ENCODE data around the gene ZNF837. TPM values are rescaled to one million over a fixed set of nuclear protein-coding genes. Genes with fewer than 3 reads are reported as not detected.

The ZNF837 gene
- total RNA-seq (1 to 10 TPM in 1 of 2 experiments, under 1 TPM in 1; 0.71 to 1.0 TPM), total RNA-seq (0.31 to 9.0 (median 2.7) reads per million in 172 experiments)
- polyA plus RNA-seq (2013, experiment 1 of 2), result 3.1 TPM
- 2.6 TPM for polyA plus RNA-seq (2013, experiment 2 of 2)

DNA sequence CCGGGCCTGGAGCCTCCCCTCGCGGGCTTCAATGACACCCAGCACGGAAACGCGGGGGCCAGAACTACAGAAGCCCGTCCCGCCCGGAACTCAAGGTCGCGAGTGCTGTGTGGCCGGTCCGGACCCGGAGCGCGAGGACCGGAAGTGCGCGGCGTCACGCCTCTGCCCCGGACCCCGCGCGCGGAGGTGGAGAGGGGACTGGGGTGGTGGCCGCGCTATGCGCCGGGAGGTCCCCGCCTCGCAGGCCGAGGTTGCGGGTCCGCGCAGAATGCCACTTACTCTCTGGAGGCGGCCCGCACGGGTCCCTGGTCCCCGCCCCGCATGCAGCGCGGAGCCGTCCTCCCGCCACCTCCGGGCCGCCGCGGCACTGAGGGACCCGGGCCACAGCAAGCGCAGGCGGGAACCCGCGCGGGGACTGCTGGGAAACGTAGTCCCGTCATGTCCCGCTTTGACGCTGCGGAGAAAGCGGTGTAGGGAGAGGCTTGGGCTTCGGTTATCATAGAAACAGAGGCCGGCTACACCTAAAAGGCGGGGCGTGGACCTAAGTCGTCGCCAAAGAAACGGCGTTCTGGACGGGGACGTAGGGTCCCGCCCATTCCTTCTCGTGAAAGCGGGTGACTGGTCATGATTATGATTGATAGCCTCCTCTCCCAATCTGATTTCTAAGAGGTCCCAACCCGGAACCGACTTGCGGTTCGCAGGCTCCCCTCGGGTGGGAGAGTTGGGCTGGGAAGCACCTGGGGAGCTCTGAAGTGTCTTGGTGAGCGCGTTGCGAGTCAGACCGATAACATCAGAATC is at the start of gene ZNF837:
ZNF837 (minus strand) TSS at position 369 of the 798 bp plus-strand sequence. CDS start 11,698 bp downstream, outside the sequence.
- Histone ChIP-seq H3K27me3 (ENCODE audit: control insufficient read depth in 1 of 2, insufficient read depth in 2 of 2, low read length in 2 of 2) (no peaks in the 10 kb centered on the region), H3K4me3 (ENCODE audit: low read length) (peak within 1 kb of the TSS; percentile 82), H3K36me3 (ENCODE audit: insufficient read depth, low read length) (no peaks in the 10 kb centered on the region), H3K4me1 (ENCODE audit: insufficient read depth, low read length) (peaks cover 43% of the 10 kb centered on the region), H3K9me3 (ENCODE audit: control insufficient read depth in 1 of 2, insufficient read depth in 1 of 2, low read length in 2 of 2) (no peaks in the 10 kb centered on the region), H3K27ac (ENCODE audit: low read depth in 1 of 2, low read length in 2 of 2) (peak within 1 kb of the TSS; percentile 81 to 92)
- no peaks in the 10 kb centered on the region for H3K27me3 Mint-ChIP-seq
- peak within 1 kb of the TSS; percentile 86 for H3K27ac Mint-ChIP-seq
- POLR2A ChIA-PET, result interaction anchor here (0.9 to 2.7 kb wide), 5 partner anchors 18 to 174 kb away, joined by 3 to 21 read pairs (median 3); partner anchors contain the start of genes CHMP2A, ZNF132, ZNF497 and ZNF584
- TF ChIP-seq, protein P1, sequence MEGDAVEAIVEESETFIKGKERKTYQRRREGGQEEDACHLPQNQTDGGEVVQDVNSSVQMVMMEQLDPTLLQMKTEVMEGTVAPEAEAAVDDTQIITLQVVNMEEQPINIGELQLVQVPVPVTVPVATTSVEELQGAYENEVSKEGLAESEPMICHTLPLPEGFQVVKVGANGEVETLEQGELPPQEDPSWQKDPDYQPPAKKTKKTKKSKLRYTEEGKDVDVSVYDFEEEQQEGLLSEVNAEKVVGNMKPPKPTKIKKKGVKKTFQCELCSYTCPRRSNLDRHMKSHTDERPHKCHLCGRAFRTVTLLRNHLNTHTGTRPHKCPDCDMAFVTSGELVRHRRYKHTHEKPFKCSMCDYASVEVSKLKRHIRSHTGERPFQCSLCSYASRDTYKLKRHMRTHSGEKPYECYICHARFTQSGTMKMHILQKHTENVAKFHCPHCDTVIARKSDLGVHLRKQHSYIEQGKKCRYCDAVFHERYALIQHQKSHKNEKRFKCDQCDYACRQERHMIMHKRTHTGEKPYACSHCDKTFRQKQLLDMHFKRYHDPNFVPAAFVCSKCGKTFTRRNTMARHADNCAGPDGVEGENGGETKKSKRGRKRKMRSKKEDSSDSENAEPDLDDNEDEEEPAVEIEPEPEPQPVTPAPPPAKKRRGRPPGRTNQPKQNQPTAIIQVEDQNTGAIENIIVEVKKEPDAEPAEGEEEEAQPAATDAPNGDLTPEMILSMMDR (IDR thresholded peaks at IDR 0.05), result no peak
- ATAC-seq (ENCODE audit: poor library complexity) (peak; percentile 83), DNase-seq (peak; percentile 93 to 100 (median 97))
- peaks cover 10% of the 10 kb centered on the region for H3K36me3 Mint-ChIP-seq (ENCODE audit: low read depth)
- peaks cover 33% of the 10 kb centered on the region for H3K4me1 Mint-ChIP-seq (ENCODE audit: low read depth)
- H3K4me3 Mint-ChIP-seq, result peak within 1 kb of the TSS; percentile 92
- intact Hi-C loops (cut with DNase I, micrococcal nuclease), result loop anchor here (1.0 to 2.0 kb wide), 8 partner anchors 18 to 96 kb away; partner anchors contain the start of genes ERVK3-1 (in 1 of the 2), ZNF446 (in 1 of the 2), ZNF497 (in 1 of the 2) and ZNF584 (in 1 of the 2)
- no peaks in the 10 kb centered on the region for H3K9me3 Mint-ChIP-seq
- CTCF ChIA-PET, result interaction anchor here (1.0 to 1.4 kb wide), 2 partner anchors 133 to 139 kb away, joined by 4 read pairs; partner anchors contain the start of gene ZBTB45

DNA sequence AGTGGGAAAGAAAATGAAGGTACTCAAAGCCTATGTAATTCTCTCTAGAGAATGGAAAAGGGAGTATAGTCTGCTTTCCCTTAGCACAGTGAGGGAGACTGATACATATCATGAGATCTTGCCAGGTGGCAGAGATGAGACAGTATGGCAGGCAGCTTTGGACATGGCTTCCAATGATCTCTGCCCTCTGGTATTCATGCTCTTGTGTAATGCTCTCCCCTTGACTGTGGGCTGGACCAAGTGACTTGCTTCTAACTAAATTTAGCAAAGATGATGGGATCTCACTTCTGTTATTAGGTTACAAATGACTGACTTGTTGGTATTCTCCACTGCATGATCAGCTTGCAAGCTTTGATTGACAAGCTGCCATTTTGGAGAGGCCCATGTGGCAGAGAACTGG is 48.9 kb upstream of the ZNF837 start:
- H3K9me3 ChIP-seq (ENCODE audit: control insufficient read depth in 1 of 2, insufficient read depth in 1 of 2, low read length in 2 of 2), result peaks cover 46 to 68% of the 10 kb centered on the region in 2 experiments
- no peak for DNase-seq
- H3K4me3 Mint-ChIP-seq, result no peak overlapping the region
- no peaks in the 10 kb centered on the region for H3K27me3 Mint-ChIP-seq
- intact Hi-C loops (cut with DNase I, micrococcal nuclease), result no loop called here
- H3K36me3 ChIP-seq (ENCODE audit: insufficient read depth, low read length), result peaks cover 9% of the 10 kb centered on the region
- H3K4me1 Mint-ChIP-seq (ENCODE audit: low read depth), result no peaks in the 10 kb centered on the region
- no peak for ATAC-seq (ENCODE audit: poor library complexity)
- H3K27me3 ChIP-seq (ENCODE audit: control insufficient read depth in 1 of 2, insufficient read depth in 2 of 2, low read length in 2 of 2), result no peaks in the 10 kb centered on the region
- TF ChIP-seq, protein P1 (IDR thresholded peaks at IDR 0.05), result no peak
- H3K27ac ChIP-seq (ENCODE audit: low read depth in 1 of 2, low read length in 2 of 2), result no peak overlapping the region
- no peaks in the 10 kb centered on the region for H3K4me1 ChIP-seq (ENCODE audit: insufficient read depth, low read length)
- H3K27ac Mint-ChIP-seq, result no peak overlapping the region
- H3K36me3 Mint-ChIP-seq (ENCODE audit: low read depth), result peaks cover 50% of the 10 kb centered on the region
- no peak overlapping the region for H3K4me3 ChIP-seq (ENCODE audit: low read length)
- ChIA-PET CTCF (no interaction called here), POLR2A (interaction anchor here (1.7 kb wide), 1 partner anchor 22 kb away, joined by 3 read pairs; the partner anchor contains the start of gene ZNF324B)
- H3K9me3 Mint-ChIP-seq, result peaks cover 17% of the 10 kb centered on the region

DNA sequence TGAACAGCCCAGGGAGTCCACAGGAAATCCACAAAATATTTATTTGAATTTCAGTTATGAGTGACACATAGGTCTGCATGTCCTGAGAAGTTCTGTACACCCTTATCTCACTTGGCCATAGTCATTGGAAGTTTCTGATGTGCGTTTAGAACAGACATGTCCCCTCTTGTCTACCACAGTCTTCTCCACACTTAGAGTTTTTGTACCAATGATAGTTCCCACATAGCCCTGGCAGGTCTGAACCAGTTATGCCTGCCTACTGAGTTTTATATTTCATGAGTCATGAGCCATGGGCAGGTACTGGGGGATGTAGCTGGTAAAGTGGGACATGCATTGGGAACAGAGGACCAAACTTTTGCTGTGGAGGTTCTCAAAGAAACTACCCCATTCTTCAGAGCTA is 47.8 kb upstream of the ZNF837 start:
- DNase-seq, result no peak
- Mint-ChIP-seq H3K36me3 (ENCODE audit: low read depth) (peaks cover 39% of the 10 kb centered on the region), H3K4me3 (no peak overlapping the region), H3K27me3 (no peaks in the 10 kb centered on the region), H3K4me1 (ENCODE audit: low read depth) (no peaks in the 10 kb centered on the region), H3K9me3 (peaks cover 17% of the 10 kb centered on the region), H3K27ac (no peak overlapping the region)
- H3K4me1 ChIP-seq (ENCODE audit: insufficient read depth, low read length), result no peaks in the 10 kb centered on the region
- H3K36me3 ChIP-seq (ENCODE audit: insufficient read depth, low read length), result no peaks in the 10 kb centered on the region
- H3K4me3 ChIP-seq (ENCODE audit: low read length), result no peak overlapping the region
- ChIA-PET CTCF (no interaction called here), POLR2A (no interaction called here)
- H3K27me3 ChIP-seq (ENCODE audit: control insufficient read depth in 1 of 2, insufficient read depth in 2 of 2, low read length in 2 of 2), result no peaks in the 10 kb centered on the region
- H3K9me3 ChIP-seq (ENCODE audit: control insufficient read depth in 1 of 2, insufficient read depth in 1 of 2, low read length in 2 of 2), result peaks cover 40 to 56% of the 10 kb centered on the region in 2 experiments
- TF ChIP-seq, protein P1 (IDR thresholded peaks at IDR 0.05), result no peak
- no peak for ATAC-seq (ENCODE audit: poor library complexity)
- no peak overlapping the region for H3K27ac ChIP-seq (ENCODE audit: low read depth in 1 of 2, low read length in 2 of 2)
- intact Hi-C loops (cut with DNase I, micrococcal nuclease), result no loop called here

Measured in CD4-positive, alpha-beta T cell (primary cell).